VCaP (cell line): Measurements from ENCODE around the gene TMED7.
A peak's percentile ranks its signal among the peaks of the same experiment; 100 is the strongest.

Experiments
- H3K27ac ChIP-seq: fragments of 450-650 bp; 2 replicates; pipeline ENCODE4 v1.5.1; 2017
- TF ChIP-seq, protein P1 (sequence below): fragments of 450-650 bp; conservative IDR thresholded peaks from 2 replicates; pipeline ENCODE4 v1.5.1; 2017; ENCODE audit warnings: mild to moderate bottlenecking, moderate library complexity

The TMED7 gene

DNA sequence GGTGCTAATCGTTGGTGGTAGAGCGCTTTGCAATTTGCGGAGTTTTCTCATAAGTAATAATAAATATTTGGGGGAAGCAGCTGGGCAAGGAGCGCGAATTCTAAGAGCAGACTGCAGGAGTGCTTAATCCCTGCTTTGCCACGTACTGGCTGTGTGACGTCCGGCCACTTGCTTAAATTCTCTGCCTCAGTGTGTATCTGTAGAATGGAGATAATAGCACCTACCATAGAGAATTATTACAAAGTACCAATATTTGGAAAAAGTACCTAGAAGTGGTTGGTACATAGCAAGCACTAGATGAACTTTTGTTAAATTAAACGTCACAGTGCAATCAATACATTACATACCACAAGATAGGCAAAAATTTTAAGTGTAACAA lies 598 bp upstream of the TMED7 start:
- TF ChIP-seq, protein P1, sequence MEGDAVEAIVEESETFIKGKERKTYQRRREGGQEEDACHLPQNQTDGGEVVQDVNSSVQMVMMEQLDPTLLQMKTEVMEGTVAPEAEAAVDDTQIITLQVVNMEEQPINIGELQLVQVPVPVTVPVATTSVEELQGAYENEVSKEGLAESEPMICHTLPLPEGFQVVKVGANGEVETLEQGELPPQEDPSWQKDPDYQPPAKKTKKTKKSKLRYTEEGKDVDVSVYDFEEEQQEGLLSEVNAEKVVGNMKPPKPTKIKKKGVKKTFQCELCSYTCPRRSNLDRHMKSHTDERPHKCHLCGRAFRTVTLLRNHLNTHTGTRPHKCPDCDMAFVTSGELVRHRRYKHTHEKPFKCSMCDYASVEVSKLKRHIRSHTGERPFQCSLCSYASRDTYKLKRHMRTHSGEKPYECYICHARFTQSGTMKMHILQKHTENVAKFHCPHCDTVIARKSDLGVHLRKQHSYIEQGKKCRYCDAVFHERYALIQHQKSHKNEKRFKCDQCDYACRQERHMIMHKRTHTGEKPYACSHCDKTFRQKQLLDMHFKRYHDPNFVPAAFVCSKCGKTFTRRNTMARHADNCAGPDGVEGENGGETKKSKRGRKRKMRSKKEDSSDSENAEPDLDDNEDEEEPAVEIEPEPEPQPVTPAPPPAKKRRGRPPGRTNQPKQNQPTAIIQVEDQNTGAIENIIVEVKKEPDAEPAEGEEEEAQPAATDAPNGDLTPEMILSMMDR = no peak

DNA sequence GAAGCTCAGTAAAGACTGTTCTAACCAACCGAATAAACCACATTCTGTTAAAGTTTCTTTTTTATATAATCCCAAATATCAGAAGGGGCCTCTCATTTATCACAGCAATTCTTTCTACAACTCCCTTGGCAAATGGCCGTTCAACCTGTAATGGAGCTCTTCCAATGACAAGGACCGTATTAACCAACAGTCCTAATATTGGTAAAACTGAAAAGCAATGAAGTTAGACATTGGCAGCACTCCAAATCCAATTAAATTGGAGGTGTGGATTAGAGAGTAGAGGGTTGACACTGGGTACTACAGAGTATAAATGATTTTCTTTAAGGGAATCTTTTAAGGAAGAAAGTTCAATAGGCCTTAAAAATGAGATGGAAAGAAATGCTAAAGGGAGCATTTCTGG lies 842 bp downstream of the TMED7 start:
- H3K27ac ChIP-seq = peak overlapping the region; percentile 91

More for the DNA sequence above, 598 bp upstream of the TMED7 start:
- peak overlapping the region; percentile 91 for H3K27ac ChIP-seq

DNA sequence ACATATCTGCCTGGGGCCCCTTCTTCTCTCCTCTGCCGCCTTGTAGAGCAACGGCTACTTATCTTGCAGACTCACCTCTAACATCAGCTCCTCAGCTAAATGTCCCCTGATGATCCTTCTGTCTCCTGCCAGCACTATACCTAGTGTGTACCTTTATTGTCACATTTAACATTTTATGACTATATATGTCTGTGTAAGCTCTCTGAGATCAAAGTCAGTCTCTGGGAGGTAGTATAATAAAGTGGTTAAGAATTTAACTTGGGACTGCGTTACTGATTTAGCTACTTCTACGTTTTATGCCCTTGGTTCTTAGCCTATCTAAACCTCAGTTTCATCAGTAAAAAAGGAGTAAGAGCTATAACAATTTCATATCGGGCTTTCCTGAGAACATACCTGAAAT lies 2.2 kb downstream of the TMED7 start:
- TF ChIP-seq, protein P1 = no peak
- peak overlapping the region; percentile 91; the same call in 1 of the 2 replicates for H3K27ac ChIP-seq

More for the DNA sequence above, 842 bp downstream of the TMED7 start:
- TF ChIP-seq, protein P1 = no peak

DNA sequence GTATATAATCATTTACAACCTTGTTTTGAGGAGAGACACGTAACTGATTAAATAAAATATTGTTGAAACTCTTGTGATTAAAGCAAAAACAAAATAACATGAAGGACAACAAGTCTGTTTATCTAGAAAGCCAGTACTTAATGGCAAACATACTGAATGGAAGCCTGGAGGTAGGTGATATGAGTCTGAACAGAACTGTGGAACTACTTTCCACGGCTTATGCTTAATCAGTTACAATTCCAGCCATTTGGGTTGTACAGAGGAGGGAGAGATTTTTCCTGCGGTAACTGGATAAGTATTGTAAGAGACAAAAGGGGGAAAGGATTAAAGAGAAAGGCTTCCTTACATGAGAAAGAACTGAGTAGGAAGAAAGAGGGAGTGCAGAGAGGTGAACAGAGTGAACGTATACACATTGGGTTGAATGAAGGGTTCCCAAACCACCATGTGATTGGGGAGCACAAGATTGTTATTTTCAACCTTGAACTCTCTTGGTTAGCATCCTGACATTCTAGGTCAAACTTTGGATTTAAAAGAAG lies 4.4 kb downstream of the TMED7 start:
- H3K27ac ChIP-seq = no peak overlapping the region
- TF ChIP-seq, protein P1 = no peak

DNA sequence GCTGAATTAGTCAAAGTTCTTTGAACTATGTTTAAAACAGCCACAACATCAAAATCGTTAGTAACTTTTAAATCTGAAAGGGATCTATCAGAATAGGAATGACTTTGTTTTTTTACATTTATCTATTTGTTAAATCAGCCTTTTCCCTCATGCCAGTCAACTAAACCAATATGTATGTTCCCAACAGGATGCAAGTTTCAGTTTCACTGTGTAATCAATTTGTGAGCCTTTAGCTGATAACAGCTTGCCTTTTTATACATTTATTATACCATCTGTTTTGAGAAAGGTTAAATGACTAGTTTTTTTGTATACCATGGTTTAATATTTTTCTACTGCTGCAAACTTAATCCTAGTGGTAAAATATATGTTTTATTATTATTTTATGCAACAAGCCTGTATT lies 8.9 kb downstream of the TMED7 start:
- no peak overlapping the region for H3K27ac ChIP-seq
- TF ChIP-seq, protein P1 = no peak

DNA sequence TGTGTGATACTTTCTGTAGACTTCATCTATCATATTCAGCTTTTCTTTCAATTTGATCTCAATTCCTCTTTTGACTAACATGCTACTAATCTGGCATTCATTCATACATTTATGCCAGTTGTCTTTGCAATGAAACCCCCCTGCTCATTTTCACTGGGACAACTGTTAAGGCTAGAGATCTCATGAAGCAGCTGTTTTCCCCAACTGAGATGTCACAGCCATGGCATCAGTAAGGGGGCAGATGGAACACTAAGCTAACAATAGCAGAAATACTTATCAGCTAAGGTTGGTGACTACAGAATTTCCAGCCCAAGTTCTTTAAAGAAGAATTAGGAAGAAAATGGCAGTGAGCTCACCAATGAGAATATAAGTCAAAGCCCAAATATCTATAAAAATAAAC lies 9.4 kb downstream of the TMED7 start:
- no peak overlapping the region for H3K27ac ChIP-seq
- TF ChIP-seq, protein P1 = no peak

DNA sequence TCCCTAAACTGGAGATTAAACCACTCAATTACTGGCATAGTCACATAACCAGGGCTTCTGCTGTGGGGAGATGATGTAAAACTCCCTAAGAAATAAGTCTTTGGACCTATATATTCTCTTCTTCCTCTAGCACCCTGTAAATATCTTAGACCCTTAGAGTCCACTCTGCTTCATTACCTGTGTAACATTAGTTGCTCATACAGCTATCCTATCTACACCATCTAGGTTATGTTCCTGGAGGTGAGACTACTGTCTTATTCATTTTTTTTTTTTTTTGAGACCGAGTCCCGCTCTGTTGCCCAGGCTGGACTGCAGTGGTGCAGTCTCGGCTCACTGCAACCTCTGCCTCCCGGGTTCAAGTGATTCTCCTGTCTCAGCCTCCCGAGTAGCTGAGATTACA lies 14.0 kb downstream of the TMED7 start:
- TF ChIP-seq, protein P1 = no peak
- H3K27ac ChIP-seq = no peak overlapping the region
